Ishikawa (cell line): ENCODE results near the gene CDX2.

ENCODE experiments used
- CEBPB ChIP-seq: IDR thresholded peaks from 2 replicates; pipeline ENCODE4 v1.6.1; 2012
- EGR1 ChIP-seq: IDR thresholded peaks from 2 replicates; pipeline ENCODE4 v1.6.1; 2012
- EP300 ChIP-seq: IDR thresholded peaks from 2 replicates; pipeline ENCODE4 v1.6.1; 2012; ENCODE audit warnings: borderline replicate concordance
- FOXM1 ChIP-seq: IDR thresholded peaks from 2 replicates; pipeline ENCODE4 v1.6.1; 2012; ENCODE audit warnings: low read depth, borderline replicate concordance
- MAX ChIP-seq: IDR thresholded peaks from 2 replicates; pipeline ENCODE4 v1.6.1; 2012
- NFIC ChIP-seq: IDR thresholded peaks from 2 replicates; pipeline ENCODE4 v1.6.1; 2012
- RAD21 ChIP-seq: IDR thresholded peaks from 2 replicates; pipeline ENCODE4 v1.6.1; 2012; ENCODE audit warnings: low read depth
- REST ChIP-seq: IDR thresholded peaks from 2 replicates; pipeline ENCODE4 v1.6.1; 2012; ENCODE audit warnings: low read depth, mild to moderate bottlenecking
- TAF1 ChIP-seq: IDR thresholded peaks from 2 replicates; pipeline ENCODE4 v1.6.1; 2012; ENCODE audit warnings: low read depth, mild to moderate bottlenecking
- TCF12 ChIP-seq: IDR thresholded peaks from 2 replicates; pipeline ENCODE4 v1.6.1; 2012; ENCODE audit warnings: low read depth
- TEAD4 ChIP-seq: IDR thresholded peaks from 2 replicates; pipeline ENCODE4 v1.6.1; 2012
- USF1 ChIP-seq: IDR thresholded peaks from 2 replicates; pipeline ENCODE4 v1.6.1; 2012
- YY1 ChIP-seq: IDR thresholded peaks from 2 replicates; pipeline ENCODE4 v1.6.1; 2012; ENCODE audit warnings: low read depth
- ZBTB7A ChIP-seq: IDR thresholded peaks from 2 replicates; pipeline ENCODE4 v1.6.1; 2012; ENCODE audit warnings: low read depth

- no peak for TF ChIP-seq MAX
- no peak for TF ChIP-seq EP300
- no peak for TF ChIP-seq REST
- no peak for TF ChIP-seq ZBTB7A
- no peak for TF ChIP-seq RAD21
- TF ChIP-seq TEAD4: no peak
- TF ChIP-seq TAF1: no peak
- no peak for TF ChIP-seq TCF12
- no peak for TF ChIP-seq NFIC
- no peak for TF ChIP-seq YY1
- no peak for TF ChIP-seq CEBPB
- TF ChIP-seq USF1: no peak
- no peak for TF ChIP-seq FOXM1
- TF ChIP-seq EGR1: no peak
Observed at GRCh38 chr13:27922883-27923612, 46.1 kb downstream of the CDX2 start.
